ENCODE results near the gene NCMAP. TPM values are rescaled to one million over a fixed set of nuclear protein-coding genes. Genes with fewer than 3 reads are reported as not detected.

The NCMAP gene
- total RNA-seq, 1 donor from 2014 or later = not detected

- peaks cover 8% of the 10 kb centered on the region for H3K27me3 Mint-ChIP-seq (ENCODE audit: low read depth)
- H3K4me1 Mint-ChIP-seq (ENCODE audit: low read depth) = peaks cover 14% of the 10 kb centered on the region
- H3K36me3 Mint-ChIP-seq (ENCODE audit: low read depth) = peaks cover 2% of the 10 kb centered on the region
- H3K27ac Mint-ChIP-seq (ENCODE audit: unreplicated experiment) = no peak overlapping the region
- no peak overlapping the region for H3K4me3 Mint-ChIP-seq (ENCODE audit: unreplicated experiment)
- no peak for TF ChIP-seq CTCF (IDR thresholded peaks at IDR 0.05)
- peaks cover 2% of the 10 kb centered on the region for H3K9me3 Mint-ChIP-seq (ENCODE audit: low read depth)
- no peak for DNase-seq (ENCODE audit: low spot score)
Measured at GRCh38 chr1:24622218-24622617, 66.3 kb downstream of the NCMAP start.

GRCh38 chr1:24632832-24633175 is 76.9 kb downstream of the NCMAP start:
- H3K27me3 Mint-ChIP-seq (ENCODE audit: low read depth) = peaks cover 7% of the 10 kb centered on the region
- DNase-seq (ENCODE audit: low spot score) = no peak
- no peak overlapping the region for H3K4me3 Mint-ChIP-seq (ENCODE audit: unreplicated experiment)
- H3K36me3 Mint-ChIP-seq (ENCODE audit: low read depth) = no peaks in the 10 kb centered on the region
- TF ChIP-seq CTCF (IDR thresholded peaks at IDR 0.05) = no peak
- no peaks in the 10 kb centered on the region for H3K9me3 Mint-ChIP-seq (ENCODE audit: low read depth)
- H3K4me1 Mint-ChIP-seq (ENCODE audit: low read depth) = peaks cover 3% of the 10 kb centered on the region
- H3K27ac Mint-ChIP-seq (ENCODE audit: unreplicated experiment) = no peak overlapping the region

GRCh38 chr1:24635195-24635843 is 79.4 kb downstream of the NCMAP start:
- Mint-ChIP-seq H3K9me3 (ENCODE audit: low read depth) (no peaks in the 10 kb centered on the region), H3K4me3 (ENCODE audit: unreplicated experiment) (no peak overlapping the region), H3K4me1 (ENCODE audit: low read depth) (peaks cover 3% of the 10 kb centered on the region), H3K27me3 (ENCODE audit: low read depth) (peaks cover 7% of the 10 kb centered on the region), H3K27ac (ENCODE audit: unreplicated experiment) (no peak overlapping the region), H3K36me3 (ENCODE audit: low read depth) (no peaks in the 10 kb centered on the region)
- DNase-seq (ENCODE audit: low spot score) = no peak
- peak; percentile 89 for TF ChIP-seq CTCF (IDR thresholded peaks at IDR 0.05)

- no peaks in the 10 kb centered on the region for H3K9me3 Mint-ChIP-seq (ENCODE audit: low read depth)
- peaks cover 10% of the 10 kb centered on the region for H3K4me1 Mint-ChIP-seq (ENCODE audit: low read depth)
- H3K27me3 Mint-ChIP-seq (ENCODE audit: low read depth) = peaks cover 7% of the 10 kb centered on the region
- DNase-seq (ENCODE audit: low spot score) = no peak
- TF ChIP-seq CTCF (IDR thresholded peaks at IDR 0.05) = no peak
- H3K27ac Mint-ChIP-seq (ENCODE audit: unreplicated experiment) = no peak overlapping the region
- no peak overlapping the region for H3K4me3 Mint-ChIP-seq (ENCODE audit: unreplicated experiment)
- no peaks in the 10 kb centered on the region for H3K36me3 Mint-ChIP-seq (ENCODE audit: low read depth)
Measured at GRCh38 chr1:24636661-24637357, 80.9 kb downstream of the NCMAP start.

- Mint-ChIP-seq H3K27me3 (ENCODE audit: low read depth) (peaks cover 7% of the 10 kb centered on the region), H3K4me1 (ENCODE audit: low read depth) (peaks cover 13% of the 10 kb centered on the region), H3K4me3 (ENCODE audit: unreplicated experiment) (no peak overlapping the region), H3K27ac (ENCODE audit: unreplicated experiment) (no peak overlapping the region), H3K36me3 (ENCODE audit: low read depth) (no peaks in the 10 kb centered on the region), H3K9me3 (ENCODE audit: low read depth) (no peaks in the 10 kb centered on the region)
- no peak for TF ChIP-seq CTCF (IDR thresholded peaks at IDR 0.05)
- no peak for DNase-seq (ENCODE audit: low spot score)
Measured at GRCh38 chr1:24639094-24639493, 83.2 kb downstream of the NCMAP start.
